A673 (cell line): Measurements from ENCODE around the gene HDAC2.

Source experiments
- CTCF ChIP-seq: fragments of 300-800, 200-600 bp; sonication (generic); conservative IDR thresholded peaks from 2 replicates; pipeline ENCODE4 v1.5.1; 2017; ENCODE audit warnings: low read depth, mild to moderate bottlenecking, antibody characterized with exemption, low read length, moderate library complexity, mixed read lengths
- EZH2 ChIP-seq: fragments of 200-600 bp; sonication (generic); IDR thresholded peaks from 2 replicates; pipeline ENCODE4 v1.6.1; 2017; ENCODE audit warnings: borderline replicate concordance, low read depth, mild to moderate bottlenecking, mixed read lengths, antibody characterized with exemption, low read length; ENCODE audit not compliant: poor library complexity, severe bottlenecking

DNA sequence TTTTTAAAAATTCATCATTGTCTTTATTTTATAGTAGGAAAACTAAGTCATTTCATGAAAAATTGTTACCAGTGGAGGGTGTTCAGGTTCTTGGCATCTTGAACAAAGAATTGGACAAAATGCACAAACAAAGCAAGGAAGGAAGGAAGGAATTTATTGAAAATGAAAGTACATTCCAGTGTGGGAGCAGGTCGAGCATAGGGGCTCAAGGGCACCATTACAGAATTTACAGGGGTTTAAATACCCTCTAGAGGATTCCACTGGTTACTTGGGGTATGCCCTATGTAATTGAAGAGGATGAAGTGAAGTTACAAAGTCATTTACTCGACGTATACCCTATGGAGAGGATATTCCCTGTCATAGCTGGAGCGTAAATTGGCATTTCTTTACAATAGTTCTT is 37.4 kb upstream of the HDAC2 start:
- TF ChIP-seq CTCF = no peak
- no peak for TF ChIP-seq EZH2
